Measurements from ENCODE around the gene RCAN1.
"Not testable (repeated sequence)": the region's sequence is repeated elsewhere in the genome, so short reads cannot be mapped to it uniquely, and the experiment has no call there.

The RCAN1 gene

DNA sequence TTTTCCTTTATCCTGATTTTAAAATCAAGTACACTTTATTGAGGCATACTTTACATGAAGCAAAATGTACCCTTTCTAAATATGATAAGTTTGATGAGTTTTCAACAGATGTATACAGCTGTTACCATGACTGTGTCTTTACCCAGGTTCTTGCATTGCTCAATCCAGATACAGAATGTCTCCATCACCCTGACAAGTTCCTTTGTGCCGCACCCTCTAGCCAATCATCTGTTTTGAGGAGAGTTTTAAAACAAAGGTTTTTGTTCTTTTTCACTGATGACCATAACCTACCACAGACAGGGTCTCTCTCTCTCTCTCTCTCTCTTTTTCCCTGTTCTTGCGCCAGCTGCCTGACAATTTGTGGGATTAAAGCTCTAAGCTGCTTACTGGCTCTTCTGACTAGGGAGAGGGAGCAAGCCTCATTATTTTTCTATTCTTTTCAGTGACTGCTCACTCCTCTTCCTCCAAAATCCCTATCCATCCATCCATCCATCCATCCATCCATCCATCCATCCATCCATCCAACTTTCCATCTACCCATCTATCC lies 101.7 kb downstream of the RCAN1 start:
- peak in 1 of 2 donors; percentile 42 for DNase-seq

DNA sequence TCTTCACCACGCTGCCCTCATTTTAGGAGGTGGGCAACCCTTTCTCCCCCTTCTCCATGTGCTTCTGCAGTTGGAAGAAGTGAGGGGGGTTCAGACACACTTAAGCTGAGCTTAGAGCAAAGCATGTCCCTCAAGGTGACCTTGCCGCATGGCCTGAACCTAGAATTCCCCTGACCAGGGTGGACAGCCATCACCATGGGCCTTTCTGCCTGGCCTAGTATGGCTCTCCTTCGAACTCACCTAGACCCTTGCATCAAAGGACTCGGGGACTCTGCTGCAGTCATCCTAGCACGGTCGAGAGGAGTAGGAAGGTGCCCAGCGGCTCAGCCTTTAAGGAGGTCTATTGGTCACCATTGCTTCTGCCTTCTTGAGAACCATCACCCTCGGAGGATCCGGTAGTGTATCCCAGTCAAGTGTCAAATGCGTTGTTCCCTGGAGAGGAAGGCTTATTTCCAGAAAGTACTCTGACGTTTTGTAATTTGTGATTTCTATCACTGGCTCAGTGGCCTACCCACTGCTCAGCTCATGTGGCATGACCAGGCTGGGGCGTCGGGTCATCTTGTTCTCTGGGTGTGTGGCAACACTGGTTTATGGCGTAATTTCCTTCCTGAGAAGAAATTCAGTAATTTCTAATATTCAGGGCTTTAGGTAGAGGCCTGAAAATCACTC lies 103.0 kb downstream of the RCAN1 start, which contains the start of gene KCNE1:
TSS of gene KCNE1 (minus strand) at position 424 of the 669 bp plus-strand sequence. CDS start 62,576 bp downstream, outside the sequence.
- peak in 1 of 2 donors; percentile 76 for DNase-seq

DNA sequence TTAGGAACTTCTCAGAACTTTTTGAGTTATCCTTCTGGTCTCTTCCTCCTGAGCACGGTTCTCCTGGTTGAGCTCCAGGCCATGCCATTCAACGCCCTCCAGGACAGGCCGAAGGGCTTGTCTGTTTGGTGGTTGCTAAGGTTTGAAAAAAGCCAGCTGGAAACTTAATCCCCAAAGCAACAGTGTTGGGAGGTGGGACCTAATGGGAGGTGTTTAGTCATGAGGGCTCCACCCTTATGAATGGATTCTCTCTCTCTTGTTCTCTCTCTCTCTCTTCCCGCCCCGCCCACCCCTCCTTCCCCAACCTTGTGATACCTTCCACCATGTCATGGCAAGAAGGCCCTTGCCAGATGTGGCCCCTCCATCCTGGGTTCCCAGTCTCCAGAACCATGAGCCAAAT lies 103.7 kb downstream of the RCAN1 start:
- no peak for DNase-seq

DNA sequence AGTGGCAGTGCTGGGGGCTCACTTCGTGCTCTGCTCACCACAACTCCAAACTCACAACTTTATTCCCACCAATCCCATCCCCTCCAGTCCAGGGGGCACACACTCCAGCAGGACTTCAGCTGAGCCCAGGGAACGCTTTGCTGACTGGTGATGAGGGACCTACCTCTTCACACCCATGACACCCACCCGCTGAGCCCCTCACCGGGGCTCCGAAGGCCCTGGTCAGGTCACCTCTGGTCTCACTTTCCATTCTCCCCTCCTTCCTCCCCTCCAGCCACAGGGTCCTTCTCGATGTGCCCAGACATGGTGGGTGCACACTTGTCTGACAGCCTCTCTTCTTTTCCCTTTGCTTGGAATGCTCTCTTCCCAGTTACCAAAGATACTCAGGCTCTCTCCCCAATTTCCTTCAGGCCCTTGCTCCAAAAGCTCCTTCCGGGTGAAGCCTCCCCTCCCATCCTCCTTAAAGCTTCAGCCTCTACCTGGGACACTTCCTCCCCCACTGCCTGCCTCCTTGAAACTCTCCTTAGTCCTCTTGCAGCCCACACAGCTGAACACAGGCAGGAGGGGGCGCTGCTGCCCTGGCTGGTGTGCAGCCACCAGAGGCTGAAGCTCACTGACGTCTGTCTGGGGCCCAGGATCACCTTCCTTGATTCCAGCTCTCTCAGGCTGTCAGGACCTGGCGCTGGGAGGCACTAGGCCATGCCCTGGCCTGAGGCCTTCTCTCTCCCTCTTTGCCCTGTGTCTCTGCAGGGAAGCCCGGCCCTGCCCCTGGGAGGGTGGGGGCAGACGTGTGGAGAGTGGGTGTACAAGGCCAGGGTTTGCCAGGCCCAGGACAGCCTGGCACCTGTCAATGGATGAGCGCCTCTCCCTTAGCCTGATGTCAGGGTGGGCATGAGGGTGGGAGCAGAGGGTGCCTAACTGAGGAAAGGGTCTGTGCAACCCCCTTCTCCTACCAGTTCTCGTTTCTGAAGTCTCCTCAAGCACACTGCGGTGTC lies 104.5 kb downstream of the RCAN1 start:
- DNase-seq, result peak; percentile 17 to 67

DNA sequence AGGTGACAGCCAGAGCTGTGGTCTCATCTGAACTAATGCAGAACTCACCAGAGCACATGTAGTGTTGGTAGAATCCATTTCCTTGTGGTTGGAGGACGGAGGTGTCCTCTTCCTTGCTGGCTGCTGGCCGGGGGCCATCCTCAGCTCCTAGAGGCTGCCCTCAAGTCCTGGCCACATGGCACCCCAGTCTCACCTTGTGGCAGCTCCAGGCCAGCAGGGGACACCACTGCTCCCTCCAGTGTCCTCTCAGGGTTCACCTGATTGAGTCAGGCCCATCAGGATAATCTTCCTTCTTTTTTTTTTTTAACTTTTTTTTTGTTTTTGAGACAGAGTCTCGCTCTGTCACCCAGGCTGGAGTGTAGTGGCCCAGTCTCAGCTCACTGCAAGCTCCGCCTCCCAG lies 105.8 kb downstream of the RCAN1 start:
- DNase-seq, result no peak

DNA sequence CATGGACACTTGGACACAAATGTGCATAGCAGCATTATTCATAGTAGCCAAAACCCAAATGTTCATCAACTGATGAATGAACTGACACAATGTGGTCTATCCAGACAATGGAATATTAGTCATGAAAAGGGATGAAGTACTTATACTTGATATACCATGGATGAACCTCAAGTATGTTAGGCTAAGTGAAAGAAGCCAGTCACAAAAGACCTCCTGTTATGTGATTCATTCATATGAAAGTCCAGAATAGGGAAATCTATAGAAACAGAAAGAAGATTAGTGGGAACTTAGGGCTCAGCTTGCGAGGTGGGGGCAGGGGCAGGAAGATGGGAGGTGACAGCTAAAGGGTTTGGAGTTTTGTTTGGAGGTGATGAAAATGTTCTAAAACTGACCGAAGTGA lies 110.3 kb downstream of the RCAN1 start:
- DNase-seq, result no peak

DNA sequence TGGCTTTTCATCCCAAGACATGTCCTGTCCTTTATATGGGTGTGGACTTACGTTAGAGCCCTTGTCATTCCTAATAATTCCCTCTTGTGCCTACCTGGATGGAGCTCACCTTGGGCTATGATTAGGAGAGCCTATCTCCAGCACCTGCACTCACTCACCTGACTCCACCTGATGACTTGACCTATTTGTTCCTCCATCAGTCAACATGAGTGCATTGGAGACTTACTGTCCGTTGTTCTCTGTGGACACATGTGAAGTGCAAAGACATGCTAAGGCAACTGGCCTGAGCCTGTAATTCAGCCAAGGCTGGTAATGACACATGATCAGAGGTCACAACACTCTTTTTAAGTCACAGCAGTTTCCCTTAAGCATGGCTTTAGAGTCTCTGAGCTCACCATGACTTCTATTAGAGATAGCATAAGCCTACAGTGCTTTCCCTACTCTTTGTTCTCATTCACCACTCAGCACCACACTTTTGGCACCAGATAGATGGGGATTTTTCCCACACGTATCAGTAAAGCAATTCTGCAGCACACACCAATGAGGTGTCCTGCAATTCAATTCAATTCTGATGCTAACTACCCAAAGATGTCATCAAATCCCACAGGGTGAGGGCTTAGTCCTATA lies 112.3 kb downstream of the RCAN1 start:
- no peak for DNase-seq

DNA sequence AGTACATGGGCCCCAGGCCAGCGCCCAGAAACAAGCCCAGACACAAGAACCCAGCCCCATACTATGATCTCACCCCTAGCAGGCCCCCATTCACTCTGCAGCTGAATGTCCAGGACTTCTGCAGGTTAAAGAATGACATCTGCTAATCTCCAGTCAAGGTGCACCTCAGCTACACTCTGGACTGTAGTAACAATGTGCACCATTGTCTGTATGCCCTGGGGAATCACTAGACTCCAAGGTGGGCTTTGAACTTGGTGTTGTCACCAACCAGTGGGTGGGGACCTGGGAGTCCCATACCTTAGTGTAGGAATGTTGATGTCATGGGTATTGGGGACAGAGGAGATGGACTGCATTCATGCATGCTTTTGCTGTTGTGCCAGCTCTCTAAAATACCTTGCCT lies 113.2 kb downstream of the RCAN1 start:
- DNase-seq, result no peak

DNA sequence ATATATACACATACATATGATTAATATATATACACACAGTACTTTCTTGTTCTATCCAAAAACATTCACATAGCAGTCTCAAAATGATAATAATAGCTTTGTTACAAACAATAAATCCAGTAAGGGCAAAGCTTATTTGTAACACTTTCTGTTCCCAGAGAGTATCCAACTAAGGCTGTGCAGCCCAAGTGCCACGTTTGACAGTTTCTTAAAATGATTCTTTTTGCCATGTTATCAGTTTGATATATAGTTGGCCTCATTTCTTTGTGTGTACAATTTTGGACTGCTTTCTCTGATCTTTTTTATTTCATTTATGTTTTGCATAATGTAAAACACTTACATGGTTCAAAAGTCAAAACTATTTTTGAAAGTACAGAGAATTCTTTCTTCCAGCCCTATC lies 114.7 kb downstream of the RCAN1 start:
- DNase-seq, result no peak

DNA sequence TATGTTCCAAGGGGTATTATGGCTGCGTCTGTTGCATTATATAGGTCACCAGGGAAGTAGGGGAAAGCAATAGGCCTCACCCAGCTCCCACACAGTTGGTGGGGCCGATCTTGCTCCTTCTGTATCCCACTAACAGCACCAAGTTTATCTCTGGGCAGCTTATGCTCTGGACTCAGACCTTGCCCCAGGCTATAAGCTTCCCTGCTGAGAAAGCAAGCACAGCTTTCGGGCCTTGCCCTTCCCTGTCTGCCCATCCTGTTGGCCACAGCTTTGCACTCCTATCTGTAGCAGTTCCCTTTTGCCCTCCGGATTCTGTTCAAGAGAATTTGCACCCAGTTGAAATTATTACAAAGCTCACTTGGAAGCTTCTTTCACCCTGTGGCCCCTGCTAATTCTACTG lies 115.8 kb downstream of the RCAN1 start:
- DNase-seq, result no peak

DNA sequence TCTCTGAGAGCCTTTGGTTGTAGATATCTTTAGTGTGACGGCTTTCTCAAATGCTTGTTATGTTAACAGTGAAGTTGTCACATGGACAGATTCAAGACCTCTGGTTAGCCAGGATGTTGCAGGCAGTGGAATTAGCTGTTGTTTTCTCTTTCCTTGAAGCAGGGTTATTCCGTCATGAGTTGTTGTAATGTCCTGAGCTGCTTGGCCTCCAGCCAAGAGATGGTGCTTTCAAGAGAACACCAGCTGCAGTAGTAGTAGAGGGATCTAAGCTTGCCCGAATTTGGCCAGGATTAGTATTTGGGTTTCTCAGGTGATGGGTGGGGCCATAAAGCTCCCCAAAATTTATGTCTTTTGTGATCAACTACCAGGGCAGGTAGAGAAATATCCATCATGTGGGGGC lies 116.3 kb downstream of the RCAN1 start:
- no peak for DNase-seq

DNA sequence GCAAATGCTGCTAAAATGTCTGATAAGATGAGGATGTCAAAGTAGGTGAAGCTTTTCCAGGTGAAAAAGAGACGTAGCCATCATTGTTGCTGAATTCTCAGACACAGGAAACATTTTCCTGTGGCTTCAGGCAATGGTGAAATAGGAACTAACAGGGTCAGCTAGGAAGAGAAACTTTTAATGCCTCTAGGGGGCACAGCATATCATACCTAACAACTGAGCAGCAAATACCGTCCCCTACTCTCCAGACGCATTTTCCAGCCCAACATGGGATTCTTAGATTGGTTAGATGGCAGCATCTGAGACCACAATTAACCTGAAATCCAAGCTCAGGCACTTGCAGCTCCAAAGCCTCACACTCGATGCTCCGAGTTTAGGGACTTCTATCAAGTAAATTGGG lies 131.1 kb downstream of the RCAN1 start:
- not testable (repeated sequence) for DNase-seq

DNA sequence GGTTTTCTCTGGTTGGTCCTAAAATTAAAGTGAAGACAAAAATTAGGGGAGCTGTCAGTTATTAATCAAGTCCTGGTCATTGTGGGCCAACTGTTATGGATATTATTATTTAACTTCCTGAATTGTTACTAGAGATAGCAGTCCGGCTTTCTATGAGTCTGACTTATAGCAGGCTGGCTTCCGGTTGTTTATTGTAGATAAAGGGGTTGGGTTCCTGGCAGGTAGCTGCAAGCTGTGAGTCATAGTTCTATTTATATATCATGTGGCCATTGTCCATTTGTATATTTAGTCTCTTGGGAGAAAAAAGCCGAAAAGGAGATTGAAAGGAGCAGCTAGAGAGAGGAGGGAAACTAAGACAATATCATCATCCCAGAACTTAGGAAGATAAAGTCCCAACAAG lies 131.5 kb downstream of the RCAN1 start:
- not testable (repeated sequence) for DNase-seq

DNA sequence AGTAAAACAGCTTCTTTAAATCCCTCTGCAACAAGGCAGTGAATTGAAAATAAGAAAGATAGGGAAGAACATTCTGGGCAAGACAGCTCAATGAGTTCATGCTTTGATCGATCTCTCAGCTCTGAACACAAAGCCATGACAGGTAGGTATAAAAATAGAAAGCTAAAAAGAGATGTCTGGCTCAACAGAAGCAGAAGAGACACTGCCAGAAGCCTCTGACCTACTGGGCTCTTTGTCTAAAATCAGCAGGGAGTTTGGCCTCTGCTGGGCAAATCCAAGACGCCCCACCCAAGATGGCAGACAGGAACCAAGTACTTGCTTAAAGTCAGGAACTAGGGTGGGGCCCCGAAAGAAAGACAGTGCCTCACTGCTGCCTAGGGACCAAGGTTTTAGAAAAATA lies 147.6 kb downstream of the RCAN1 start:
- not testable (repeated sequence) for DNase-seq

Data from CD4-positive, alpha-beta T cell treated with Interleukin-4 for 1 hour (primary cell).